H1 (cell line): ENCODE measurements around the gene CDK5. TPM values are rescaled to one million over a fixed set of nuclear protein-coding genes. Genes with fewer than 3 reads are reported as not detected.

ENCODE experiments used
- ATF3 ChIP-seq: IDR thresholded peaks from 2 replicates; pipeline ENCODE4 v1.6.1; 2011; ENCODE audit warnings: low read depth, mild to moderate bottlenecking, low read length; ENCODE audit not compliant: insufficient read depth
- CHD7 ChIP-seq: fragments of 300-600 bp; sonication (generic); IDR thresholded peaks from 2 replicates; pipeline ENCODE4 v1.7.1; 2012; ENCODE audit warnings: low read length, moderate library complexity, mild to moderate bottlenecking, inconsistent platforms; ENCODE audit not compliant: insufficient replicate concordance
- E2F6 ChIP-seq: IDR thresholded peaks from 2 replicates; pipeline ENCODE4 v1.6.1; 2012; ENCODE audit warnings: inconsistent platforms
- KDM4A ChIP-seq: IDR thresholded peaks from one replicate; pipeline ENCODE4 v1.7.1; 2012; ENCODE audit warnings: low read depth, mild to moderate bottlenecking, moderate library complexity, low read length, inconsistent platforms; ENCODE audit not compliant: severe bottlenecking
- RAD21 ChIP-seq, 2 experiments: IDR thresholded peaks in 1 of 2; conservative IDR thresholded peaks in 1 of 2; 2 replicates each; pipeline ENCODE4 v1.6.1; 2011; ENCODE audit warnings: low read depth in 2 of 2, low read length in 2 of 2, improper control_type of control experiment in 1 of 2, inconsistent platforms in 1 of 2, mild to moderate bottlenecking in 1 of 2, moderate library complexity in 1 of 2
- RFX5 ChIP-seq: IDR thresholded peaks from 2 replicates; pipeline ENCODE4 v1.6.1; 2011; ENCODE audit warnings: low read depth, low read length, improper control_type of control experiment, borderline replicate concordance
- SAP30 ChIP-seq: fragments of 300-600 bp; sonication (generic); IDR thresholded peaks from 2 replicates; pipeline ENCODE4 v1.7.1; 2012; ENCODE audit warnings: low read length, moderate library complexity, mild to moderate bottlenecking, inconsistent platforms; ENCODE audit not compliant: insufficient read depth, insufficient replicate concordance
- SRF ChIP-seq: IDR thresholded peaks from 2 replicates; pipeline ENCODE4 v1.6.1; 2011; ENCODE audit warnings: mild to moderate bottlenecking, low read depth, low read length, moderate library complexity
- TAF7 ChIP-seq: optimal IDR thresholded peaks from 2 replicates; pipeline ENCODE3; 2011; ENCODE audit warnings: low read depth, mild to moderate bottlenecking, inconsistent platforms, low read length, moderate library complexity, borderline replicate concordance
- polyA plus RNA-seq, 7 experiments: library from polyadenylated mRNA; depleted of rRNA in 3 of 7; stranded (reverse) in 5 of 7; unstranded in 2 of 7; fragments of >200 nt in 5 of 7; fragments of 200-250 nt in 2 of 7; gene quantifications; 1 replicate in 5 of 7; 2 replicates in 1 of 7; 4 replicates in 1 of 7; pipeline versions ENCODE4 v1.2.1 to v1.2.3, GENCODE V29; 2011 to 2013; ENCODE audit warnings: missing spikeins in 2 of 7, mixed read lengths in 2 of 7
- total RNA-seq: library from RNA; stranded (reverse); fragmentation: NEBNext Ultra II Directional; extraction: Animal tissue kit (Norgen Biotek cat#: 25700); gene quantifications from 2 replicates; pipeline ENCODE4 v1.2.1, GENCODE V29; 2021

Gene CDK5
- total and polyA plus RNA-seq, 2 of the 8 experiments (the other 6 are each of a cell fraction or from before 2014, with no cell fraction given) = 22.8 to 37.2 TPM

GRCh38 chr7:151028948-151029501 is 28.7 kb downstream of the CDK5 start (continued):
- no peak for TF ChIP-seq CHD7
- TF ChIP-seq RFX5 = no peak
- no peak for TF ChIP-seq ATF3
- no peak for TF ChIP-seq E2F6
- no peak for TF ChIP-seq KDM4A
- TF ChIP-seq SAP30 = no peak
- TF ChIP-seq TAF7 = no peak
- TF ChIP-seq SRF = no peak
- TF ChIP-seq RAD21 (IDR thresholded peaks at IDR 0.05 in 1 of 2, conservative IDR thresholded peaks at IDR 0.05 in 1 of 2; ENCODE audit: low read depth in 2 of 2, low read length in 2 of 2) = no peak
